ENCODE measurements around the gene PATE2.

- no peak for TF ChIP-seq CTCF (IDR thresholded peaks at IDR 0.05)
- TF ChIP-seq POLR2A (IDR thresholded peaks at IDR 0.05) = no peak
- TF ChIP-seq EP300 (IDR thresholded peaks at IDR 0.05; ENCODE audit: low read depth) = no peak
Observed at GRCh38 chr11:125756050-125756449, 22.6 kb downstream of the PATE2 start.

Data from transverse colon (tissue), 3 donors.